Measurements from ENCODE around the gene TTF2. TPM values are rescaled to one million over a fixed set of nuclear protein-coding genes. Genes with fewer than 3 reads are reported as not detected.

Gene TTF2
- total RNA-seq, 1 donor from 2014 or later = 14.3 TPM

DNA sequence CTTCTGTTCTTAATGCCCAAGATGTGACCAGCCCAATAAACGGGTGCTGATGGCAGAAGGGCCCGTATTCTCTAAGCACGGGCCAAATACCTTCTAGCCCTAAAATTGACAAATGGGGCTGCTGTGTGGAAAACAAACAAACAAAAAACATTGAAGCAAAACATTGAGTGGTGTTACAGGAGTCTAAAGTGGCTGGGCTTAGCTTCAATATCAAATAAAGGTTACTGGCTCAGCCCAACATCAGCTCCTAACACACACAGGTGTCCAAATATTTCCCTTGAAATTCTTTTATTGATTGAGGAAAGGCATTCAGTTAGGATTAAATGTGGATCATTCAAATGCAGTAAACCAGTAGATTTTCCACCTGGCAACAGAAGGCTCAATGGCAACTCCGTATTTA, 13.3 kb upstream of the TTF2 start:
- DNase-seq (ENCODE audit: low read depth) = no peak
- no peak for TF ChIP-seq CTCF (IDR thresholded peaks at IDR 0.05; ENCODE audit: insufficient read depth, low read length, poor library complexity, severe bottlenecking)
- H3K27me3 ChIP-seq (ENCODE audit: control insufficient read depth, insufficient read depth, low read length) = no peaks in the 10 kb centered on the region
- no peak overlapping the region for H3K4me3 ChIP-seq (ENCODE audit: low read depth, low read length)
- H3K36me3 ChIP-seq (ENCODE audit: control insufficient read depth, insufficient read depth, low read length) = no peaks in the 10 kb centered on the region

- no peak for DNase-seq (ENCODE audit: low read depth)
- no peaks in the 10 kb centered on the region for H3K36me3 ChIP-seq (ENCODE audit: control insufficient read depth, insufficient read depth, low read length)
- H3K27me3 ChIP-seq (ENCODE audit: control insufficient read depth, insufficient read depth, low read length) = no peaks in the 10 kb centered on the region
- no peak for TF ChIP-seq CTCF (IDR thresholded peaks at IDR 0.05; ENCODE audit: insufficient read depth, low read length, poor library complexity, severe bottlenecking)
- no peak overlapping the region for H3K4me3 ChIP-seq (ENCODE audit: low read depth, low read length)
These were observed 12.9 kb upstream of the TTF2 start for GRCh38 chr1:117047271-117047670.

DNA sequence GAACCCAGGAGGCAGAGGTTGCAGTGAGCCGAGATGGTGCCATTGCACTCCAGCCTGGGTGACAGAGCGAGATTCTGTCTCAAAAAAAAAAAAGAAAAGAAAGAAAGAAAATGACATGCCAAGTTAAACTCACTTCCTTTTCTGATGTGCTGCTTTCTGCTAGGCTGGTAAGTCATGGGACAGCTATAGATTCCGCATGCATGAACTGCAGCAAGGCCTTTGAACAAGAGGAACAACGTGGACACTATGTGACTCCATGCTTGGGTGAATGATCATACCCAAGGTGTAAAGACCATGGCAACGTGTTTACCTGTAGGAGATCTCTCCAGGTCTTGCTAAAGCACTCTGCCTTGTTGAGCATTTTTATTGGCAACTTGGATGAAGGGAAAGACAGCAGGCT, 10.3 kb upstream of the TTF2 start:
- DNase-seq (ENCODE audit: low read depth) = no peak
- TF ChIP-seq CTCF (IDR thresholded peaks at IDR 0.05; ENCODE audit: insufficient read depth, low read length, poor library complexity, severe bottlenecking) = no peak
- H3K4me3 ChIP-seq (ENCODE audit: low read depth, low read length) = no peak overlapping the region
- no peaks in the 10 kb centered on the region for H3K27me3 ChIP-seq (ENCODE audit: control insufficient read depth, insufficient read depth, low read length)
- no peaks in the 10 kb centered on the region for H3K36me3 ChIP-seq (ENCODE audit: control insufficient read depth, insufficient read depth, low read length)

DNA sequence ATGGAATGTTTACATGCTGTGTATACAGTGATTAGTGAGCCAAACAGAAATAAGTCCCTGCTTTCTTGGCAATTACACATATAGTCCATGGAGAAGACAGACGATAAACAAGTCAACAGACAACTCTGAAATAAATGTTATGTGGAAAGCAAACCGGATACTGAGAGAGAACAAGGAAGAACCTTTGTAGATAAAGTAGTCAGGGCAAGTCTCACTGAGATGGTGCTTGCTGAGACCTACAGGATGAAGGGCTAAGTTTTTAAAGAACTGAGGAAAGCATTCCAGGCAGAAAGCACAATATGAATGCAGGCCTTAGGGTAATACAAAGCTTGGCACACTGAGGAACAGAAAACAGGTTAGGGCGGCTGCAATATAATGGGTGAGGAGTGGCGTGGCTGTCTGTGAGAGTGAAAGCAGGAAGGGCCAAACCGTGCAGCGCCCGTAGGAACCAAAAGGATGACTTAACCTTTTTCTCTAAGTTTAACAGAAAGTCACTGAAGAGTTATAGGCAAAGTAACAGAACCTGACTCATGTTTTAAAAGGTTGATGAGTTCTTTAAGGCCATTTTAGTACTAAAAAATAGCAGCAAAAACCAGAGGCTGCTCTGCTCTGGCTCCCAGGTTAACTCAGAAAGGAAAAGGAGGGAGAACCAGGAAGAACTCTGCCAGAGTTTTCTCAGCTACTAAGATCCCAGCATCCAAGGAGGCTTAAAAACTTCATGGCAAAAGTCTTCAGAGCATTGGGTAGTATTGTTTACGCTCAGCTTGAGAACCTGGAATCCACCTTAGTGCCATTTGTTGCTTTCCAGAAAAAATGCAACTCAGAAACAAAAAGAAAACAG, 8.7 kb upstream of the TTF2 start:
- no peak for TF ChIP-seq CTCF (IDR thresholded peaks at IDR 0.05; ENCODE audit: insufficient read depth, low read length, poor library complexity, severe bottlenecking)
- H3K27me3 ChIP-seq (ENCODE audit: control insufficient read depth, insufficient read depth, low read length) = no peaks in the 10 kb centered on the region
- H3K4me3 ChIP-seq (ENCODE audit: low read depth, low read length) = no peak overlapping the region
- H3K36me3 ChIP-seq (ENCODE audit: control insufficient read depth, insufficient read depth, low read length) = no peaks in the 10 kb centered on the region
- no peak for DNase-seq (ENCODE audit: low read depth)

GRCh38 chr1:117054068-117054467, 6.1 kb upstream of the TTF2 start:
- Histone ChIP-seq H3K4me3 (ENCODE audit: low read depth, low read length) (no peak overlapping the region), H3K27me3 (ENCODE audit: control insufficient read depth, insufficient read depth, low read length) (no peaks in the 10 kb centered on the region), H3K36me3 (ENCODE audit: control insufficient read depth, insufficient read depth, low read length) (no peaks in the 10 kb centered on the region)
- no peak for DNase-seq (ENCODE audit: low read depth)
- no peak for TF ChIP-seq CTCF (IDR thresholded peaks at IDR 0.05; ENCODE audit: insufficient read depth, low read length, poor library complexity, severe bottlenecking)

DNA sequence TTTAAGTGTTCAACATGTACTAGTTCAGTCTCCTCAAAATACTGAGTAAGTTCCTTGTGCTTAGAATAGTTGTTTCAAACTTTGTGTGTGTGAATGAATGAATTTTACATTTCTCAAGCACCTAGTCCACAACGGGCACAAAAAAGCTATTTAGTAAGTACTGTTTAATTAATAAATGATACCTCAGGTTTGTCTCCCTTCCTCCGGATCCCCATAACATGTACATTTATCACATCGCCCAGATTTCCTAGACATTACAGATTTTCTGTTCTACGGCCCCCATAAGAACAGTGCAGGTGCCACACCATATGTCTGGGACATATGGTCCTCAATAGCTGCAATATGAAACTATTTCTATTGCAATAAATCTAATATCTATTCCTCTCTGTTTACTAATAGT, 1.3 kb upstream of the TTF2 start:
- no peak for TF ChIP-seq CTCF (IDR thresholded peaks at IDR 0.05; ENCODE audit: insufficient read depth, low read length, poor library complexity, severe bottlenecking)
- DNase-seq (ENCODE audit: low read depth) = no peak
- no peaks in the 10 kb centered on the region for H3K27me3 ChIP-seq (ENCODE audit: control insufficient read depth, insufficient read depth, low read length)
- H3K36me3 ChIP-seq (ENCODE audit: control insufficient read depth, insufficient read depth, low read length) = no peaks in the 10 kb centered on the region
- peak overlapping the region; percentile 75 for H3K4me3 ChIP-seq (ENCODE audit: low read depth, low read length)

Measured in kidney epithelial cell (primary cell).